Loucy (cell line): ENCODE results near the gene PIP4K2C.

ENCODE experiments used
- H2AFZ ChIP-seq: fragments of 200-600 bp; sonication (generic); 2 replicates; pipeline ENCODE4 v1.6.0; 2016; ENCODE audit warnings: antibody characterized with exemption, mild to moderate bottlenecking, low read length, moderate library complexity
- H3F3A ChIP-seq: fragments of 200-600 bp; 2 replicates; pipeline ENCODE4 v1.6.0; 2016; ENCODE audit warnings: antibody characterized with exemption, low read depth, mild to moderate bottlenecking
- H3K27me3 ChIP-seq: fragments of 200-600 bp; sonication (generic); 2 replicates; pipeline ENCODE4 v1.6.1; 2014; ENCODE audit warnings: low read length, mild to moderate bottlenecking; ENCODE audit not compliant: insufficient read depth, poor library complexity, severe bottlenecking
- H3K36me3 ChIP-seq: fragments of 200-600 bp; sonication (generic); 2 replicates; pipeline ENCODE4 v1.6.1; 2016; ENCODE audit warnings: low read length; ENCODE audit not compliant: insufficient read depth
- H3K4me1 ChIP-seq: fragments of 200-600 bp; sonication (generic); 2 replicates; pipeline ENCODE4 v1.5.1; 2014; ENCODE audit warnings: low read length, mild to moderate bottlenecking; ENCODE audit not compliant: insufficient read depth, poor library complexity, severe bottlenecking
- H3K4me2 ChIP-seq: fragments of 200-600 bp; sonication (generic); 2 replicates; pipeline ENCODE4 v1.6.0; 2014; ENCODE audit warnings: antibody characterized with exemption, low read length, low read depth, mild to moderate bottlenecking; ENCODE audit not compliant: poor library complexity, severe bottlenecking
- H3K4me3 ChIP-seq: fragments of 200-600 bp; sonication (generic); 2 replicates; pipeline ENCODE4 v1.5.1; 2014; ENCODE audit warnings: low read length, mild to moderate bottlenecking, mixed read lengths; ENCODE audit not compliant: poor library complexity, severe bottlenecking
- H3K79me2 ChIP-seq: fragments of 200-600 bp; sonication (generic); 2 replicates; pipeline ENCODE4 v1.6.1; 2014; ENCODE audit warnings: low read length; ENCODE audit not compliant: insufficient read depth
- H3K9ac ChIP-seq: fragments of 200-600 bp; sonication (generic); 2 replicates; pipeline ENCODE4 v1.6.0; 2014; ENCODE audit warnings: mild to moderate bottlenecking, low read depth, low read length, moderate library complexity; ENCODE audit not compliant: poor library complexity, severe bottlenecking
- H3K9me2 ChIP-seq: fragments of 200-600 bp; sonication (generic); replicated peaks from 2 replicates; pipeline ENCODE4 v1.6.1; 2016; ENCODE audit warnings: low read depth, low read length, mixed read lengths
- H3K9me3 ChIP-seq: fragments of 200-600 bp; sonication (generic); 2 replicates; pipeline ENCODE4 v1.6.1; 2014; ENCODE audit warnings: mild to moderate bottlenecking, antibody characterized with exemption, low read length, low read depth; ENCODE audit not compliant: insufficient read depth
- H4K20me1 ChIP-seq: fragments of 200-600 bp; sonication (generic); 2 replicates; pipeline ENCODE4 v1.6.0; 2014; ENCODE audit warnings: antibody characterized with exemption, low read length, mild to moderate bottlenecking; ENCODE audit not compliant: insufficient read depth, poor library complexity, severe bottlenecking
- CTCF ChIP-seq: fragments of 200-600 bp; sonication (generic); conservative IDR thresholded peaks from 2 replicates; pipeline ENCODE4 v1.5.1; 2014; ENCODE audit warnings: mild to moderate bottlenecking, antibody characterized with exemption, low read length
- EZH2phosphoT487 ChIP-seq: fragments of 200-600 bp; IDR thresholded peaks from 2 replicates; pipeline ENCODE4 v1.6.1; 2018; ENCODE audit warnings: antibody characterized with exemption, mild to moderate bottlenecking, moderate library complexity, borderline replicate concordance

The PIP4K2C gene

GRCh38 chr12:57549909-57550640 is 40.9 kb upstream of the PIP4K2C start, which contains the start of gene KIF5A:
KIF5A (plus strand) TSS chr12:57550044; CDS start chr12:57550272, 228 bp downstream.
- Histone ChIP-seq H4K20me1 (peaks cover 9% of the 10 kb centered on the region), H3K9ac (no peak within 1 kb of the TSS), H3K9me2 (no peaks in the 10 kb centered on the region), H3K4me2 (peak within 1 kb of the TSS; percentile 42), H3K4me1 (peaks cover 20% of the 10 kb centered on the region), H2AFZ (peak within 1 kb of the TSS; percentile 58), H3K79me2 (peaks cover 19% of the 10 kb centered on the region), H3K4me3 (peak within 1 kb of the TSS; percentile 51), H3K9me3 (no peaks in the 10 kb centered on the region), H3K27me3 (no peaks in the 10 kb centered on the region), H3F3A (no peaks in the 10 kb centered on the region), H3K36me3 (no peaks in the 10 kb centered on the region)
- TF ChIP-seq CTCF (no peak), EZH2phosphoT487 (no peak)

GRCh38 chr12:57550641-57551549 is 40.1 kb upstream of the PIP4K2C start:
- Histone ChIP-seq H3K9me3 (no peaks in the 10 kb centered on the region), H2AFZ (no peak overlapping the region), H3K79me2 (peaks cover 10% of the 10 kb centered on the region), H3K9ac (no peak overlapping the region), H3K4me1 (peaks cover 12% of the 10 kb centered on the region), H3K9me2 (no peaks in the 10 kb centered on the region), H3K27me3 (no peaks in the 10 kb centered on the region), H3F3A (no peaks in the 10 kb centered on the region), H3K4me2 (no peak overlapping the region), H3K36me3 (no peaks in the 10 kb centered on the region), H4K20me1 (peaks cover 3% of the 10 kb centered on the region), H3K4me3 (no peak overlapping the region)
- TF ChIP-seq EZH2phosphoT487 = no peak

- Histone ChIP-seq H2AFZ (no peak overlapping the region), H3F3A (no peaks in the 10 kb centered on the region), H4K20me1 (no peaks in the 10 kb centered on the region), H3K36me3 (no peaks in the 10 kb centered on the region), H3K4me1 (peaks cover 6% of the 10 kb centered on the region), H3K9me3 (no peaks in the 10 kb centered on the region), H3K4me3 (no peak overlapping the region), H3K27me3 (no peaks in the 10 kb centered on the region), H3K4me2 (no peak overlapping the region), H3K9me2 (no peaks in the 10 kb centered on the region), H3K9ac (no peak overlapping the region), H3K79me2 (peaks cover 2% of the 10 kb centered on the region; the same call in 1 of the 2 replicates)
- TF ChIP-seq EZH2phosphoT487 (no peak), CTCF (no peak)
Measured at GRCh38 chr12:57551637-57552305, 39.2 kb upstream of the PIP4K2C start.
